ENCODE results near the gene CD81. TPM values are rescaled to one million over a fixed set of nuclear protein-coding genes. Genes with fewer than 3 reads are reported as not detected.

CD81 gene
- total RNA-seq, 1 experiment from 2014 or later: 296 TPM

- BruUV-seq (replicated peaks): no TSS peak
- peak; percentile 94 for ATAC-seq
- Histone ChIP-seq H3K4me1 (ENCODE audit: control insufficient read depth in 1 of 2, insufficient read depth in 2 of 2, low read length in 2 of 2) (peaks cover 0 to 13% of the 10 kb centered on the region in 2 experiments; a peak in 2 of 4 replicates), H4K20me1 (ENCODE audit: insufficient read depth) (no peaks in the 10 kb centered on the region), H3K27me3 (ENCODE audit: insufficient read depth, low read length) (no peaks in the 10 kb centered on the region), H3K9ac (ENCODE audit: low read length) (0 out of 2 replicates have a peak overlapping the region, but pooled peaks have one; percentile 14), H3K36me3 (ENCODE audit: control insufficient read depth in 1 of 2, insufficient read depth in 2 of 2, low read length in 2 of 2) (no peaks in the 10 kb centered on the region), H3K27ac (ENCODE audit: low read depth, low read length) (peak overlapping the region; percentile 16; the same call in 1 of the 2 replicates), H3K9me2 (ENCODE audit: insufficient read depth) (no peaks in the 10 kb centered on the region), H3K4me3 (replicated peaks in 1 of 2; ENCODE audit: low read depth in 1 of 2, low read length in 2 of 2) (no peak overlapping the region), H2AFZ (ENCODE audit: low read depth, low read length, poor library complexity, severe bottlenecking) (peak overlapping the region; percentile 82), H3K79me2 (ENCODE audit: insufficient read depth, low read length) (no peaks in the 10 kb centered on the region), H3K4me2 (ENCODE audit: low read length) (peak overlapping the region; percentile 45), H3K9me3 (ENCODE audit: control insufficient read depth in 1 of 2, insufficient read depth in 1 of 2, low read depth in 1 of 2, low read length in 2 of 2) (no peaks in the 10 kb centered on the region)
- ChIA-PET POLR2A (interaction anchor here (1.0 to 1.5 kb wide), 4 partner anchors 20 to 115 kb away, joined by 3 to 5 read pairs (median 4); partner anchors contain the start of gene TSSC4), CTCF (interaction anchor here (0.6 to 5.5 kb wide), 26 partner anchors 13 to 509 kb away, joined by 3 to 225 read pairs (median 4); partner anchors contain the start of genes C11orf21, CD81, PHLDA2 and TSPAN32), RAD21 (ENCODE audit: low non-redundant PET in 1 of 2, low total read pairs in 2 of 2, uncharacterized antibody in 2 of 2, unreplicated experiment in 2 of 2) (interaction anchor here (0.6 to 3.7 kb wide), 9 partner anchors 21 to 253 kb away, joined by 3 to 56 read pairs (median 5); partner anchors contain the start of gene TSSC4 (in 1 of the 2))
- TF ChIP-seq SRF (IDR thresholded peaks at IDR 0.05; ENCODE audit: low read depth) (no peak), RAD21 (IDR thresholded peaks at IDR 0.05; ENCODE audit: low read depth) (peak; percentile 97), ZBTB33 (IDR thresholded peaks at IDR 0.05; ENCODE audit: extremely low read depth, insufficient replicate concordance, low read length) (no peak), ZFX (IDR thresholded peaks at IDR 0.05) (0 out of 2 replicates have a peak, but pooled peaks have one; percentile 23), YY1 (IDR thresholded peaks at IDR 0.05; ENCODE audit: extremely low read depth, insufficient replicate concordance, low read depth, low read length) (peak; percentile 20), CTCF (IDR thresholded peaks at IDR 0.05 in 2 of 3, conservative IDR thresholded peaks at IDR 0.05 in 1 of 3; ENCODE audit: borderline replicate concordance in 1 of 3, insufficient read depth in 1 of 3, low read depth in 2 of 3, low read length in 2 of 3) (peak; percentile 87 to 89 (median 89))
- intact Hi-C loops (cut with micrococcal nuclease): no loop called here
- peak; percentile 40 for DNase-seq (ENCODE audit: low read depth, low spot score)
Observed at GRCh38 chr11:2420502-2421225, 43.6 kb downstream of the CD81 start.

All from HCT116 (cell line).